H1 (cell line): ENCODE measurements around the gene EIF2B5. TPM values are rescaled to one million over a fixed set of nuclear protein-coding genes. Genes with fewer than 3 reads are reported as not detected.

Source experiments
- CTCF ChIA-PET: fragments of 300-600 bp; sonication (Branson Sonifier 250); formaldehyde crosslinking; loops from one replicate; lab custom pipeline; 2021; ENCODE audit not compliant: partially characterized antibody; lab: Charles Lee
- POLR2A ChIA-PET: fragments of 300-600 bp; sonication (Branson Sonifier 250); formaldehyde crosslinking; loops from one replicate; lab custom pipeline; 2021; ENCODE audit warnings: inconsistent platforms; ENCODE audit not compliant: partially characterized antibody; lab: Charles Lee
- DNase-seq, 2 experiments: peaks; one replicate each; pipeline versions ENCODE4 v3.0.0 to v3.0.0-alpha.2; 2010 to 2022; ENCODE audit warnings: low spot score in 2 of 2, low read depth in 1 of 2, mixed read lengths in 1 of 2
- FAIRE-seq: peaks from 2 replicates; lab custom pipeline; 2011; peaks lifted over from hg19 to GRCh38; lab: Jason Lieb, UNC
- H2AFZ ChIP-seq: 2 replicates; pipeline ENCODE4 v1.8.1; 2012; ENCODE audit warnings: low read length, inconsistent platforms
- H2AK5ac ChIP-seq: 2 replicates; pipeline ENCODE4 v1.6.1; 2013; ENCODE audit warnings: low read depth, low read length
- H2BK120ac ChIP-seq: replicated peaks from 2 replicates; pipeline ENCODE3; 2013; ENCODE audit warnings: low read depth, low read length, inconsistent platforms
- H2BK12ac ChIP-seq: 2 replicates; pipeline ENCODE4 v1.6.1; 2013; ENCODE audit warnings: low read depth, low read length
- H2BK15ac ChIP-seq: 2 replicates; pipeline ENCODE4 v1.6.1; 2013; ENCODE audit warnings: low read length
- H2BK20ac ChIP-seq: 2 replicates; pipeline ENCODE4 v1.6.1; 2013; ENCODE audit warnings: low read length
- H2BK5ac ChIP-seq: 2 replicates; pipeline ENCODE4 v1.6.1; 2013; ENCODE audit warnings: low read depth, low read length
- H3K14ac ChIP-seq: 2 replicates; pipeline ENCODE4 v1.6.1; 2013; ENCODE audit warnings: inconsistent platforms; ENCODE audit not compliant: insufficient read length
- H3K18ac ChIP-seq: 2 replicates; pipeline ENCODE4 v1.6.1; 2013; ENCODE audit warnings: low read length; ENCODE audit errors: extremely low read depth
- H3K23ac ChIP-seq: 2 replicates; pipeline ENCODE4 v1.6.1; 2013; ENCODE audit warnings: inconsistent platforms; ENCODE audit not compliant: insufficient read length
- H3K23me2 ChIP-seq: 2 replicates; pipeline ENCODE4 v1.6.1; 2013; ENCODE audit warnings: low read depth, low read length
- H3K27ac ChIP-seq: 2 replicates; pipeline ENCODE4 v1.6.1; 2011; ENCODE audit warnings: low read depth, low read length, inconsistent platforms
- H3K27me3 ChIP-seq, 4 experiments: replicated peaks in 1 of 4; 1 replicate in 1 of 4; 2 replicates in 3 of 4; pipeline versions ENCODE4 v1.6.1 to v1.8.1; 2011 to 2013; ENCODE audit warnings: low read length in 3 of 4, mild to moderate bottlenecking in 3 of 4, inconsistent platforms in 2 of 4, mixed read lengths in 2 of 4, moderate library complexity in 1 of 4; ENCODE audit not compliant: control insufficient read depth in 3 of 4, insufficient read depth in 3 of 4; ENCODE audit errors: extremely low read depth in 1 of 4
- H3K36me3 ChIP-seq, 4 experiments: 2 replicates each; pipeline versions ENCODE4 v1.6.1 to v1.8.1; 2011 to 2013; ENCODE audit warnings: mild to moderate bottlenecking in 4 of 4, low read length in 3 of 4, moderate library complexity in 2 of 4, control low read depth in 1 of 4, inconsistent platforms in 1 of 4; ENCODE audit not compliant: insufficient read depth in 4 of 4, control insufficient read depth in 2 of 4
- H3K4ac ChIP-seq: replicated peaks from 2 replicates; pipeline ENCODE3; 2013; ENCODE audit warnings: low read length, low read depth, mixed read lengths, inconsistent platforms; ENCODE audit not compliant: insufficient read length
- H3K4me1 ChIP-seq, 4 experiments: replicated peaks in 1 of 4; 1 replicate in 1 of 4; 2 replicates in 3 of 4; pipeline versions ENCODE4 v1.6.1 to v1.8.1; 2011 to 2013; ENCODE audit warnings: low read length in 3 of 4, inconsistent platforms in 2 of 4, mixed read lengths in 1 of 4; ENCODE audit not compliant: insufficient read depth in 4 of 4, control insufficient read depth in 3 of 4
- H3K4me2 ChIP-seq, 2 experiments: 2 replicates each; pipeline versions ENCODE4 v1.6.1 to v1.8.1; 2011 to 2013; ENCODE audit warnings: low read depth in 2 of 2, low read length in 2 of 2, control low read depth in 1 of 2, inconsistent platforms in 1 of 2, mild to moderate bottlenecking in 1 of 2; ENCODE audit not compliant: insufficient read depth in 1 of 2
- H3K4me3 ChIP-seq, 4 experiments: fragments of 200-600, 300-600 bp in 1 of 4; sonication (generic), shearing (Covaris generic), sonication (Bioruptor Twin) in 1 of 4; 2 replicates each; pipeline versions ENCODE4 v1.5.1 to v1.8.1; 2011 to 2016; ENCODE audit warnings: low read length in 4 of 4, low read depth in 3 of 4, control low read depth in 2 of 4, inconsistent platforms in 2 of 4, mild to moderate bottlenecking in 2 of 4, mixed read lengths in 1 of 4, moderate library complexity in 1 of 4; ENCODE audit not compliant: insufficient read depth in 2 of 4; ENCODE audit errors: extremely low read depth in 1 of 4
- H3K56ac ChIP-seq: replicated peaks from 2 replicates; pipeline ENCODE3; 2013; ENCODE audit warnings: low read depth, mild to moderate bottlenecking, mixed read lengths, low read length, inconsistent platforms; ENCODE audit not compliant: insufficient read length
- H3K79me1 ChIP-seq: 2 replicates; pipeline ENCODE4 v1.6.1; 2013; ENCODE audit warnings: low read depth, low read length, control low read depth
- H3K79me2 ChIP-seq, 2 experiments: 2 replicates each; pipeline versions ENCODE4 v1.6.1 to v1.8.1; 2012 to 2013; ENCODE audit warnings: low read length in 2 of 2, mild to moderate bottlenecking in 2 of 2, inconsistent platforms in 1 of 2; ENCODE audit not compliant: insufficient read depth in 2 of 2, control insufficient read depth in 1 of 2
- H3K9ac ChIP-seq, 4 experiments: replicated peaks in 1 of 4; 1 replicate in 1 of 4; 2 replicates in 3 of 4; pipeline versions ENCODE4 v1.6.1 to v1.8.1; 2011 to 2013; ENCODE audit warnings: low read depth in 3 of 4, low read length in 3 of 4, control low read depth in 2 of 4, mild to moderate bottlenecking in 2 of 4, moderate library complexity in 2 of 4, inconsistent platforms in 1 of 4; ENCODE audit errors: extremely low read depth in 1 of 4
- H3K9me3 ChIP-seq, 2 experiments: 2 replicates each; pipeline versions ENCODE4 v1.6.1 to v1.8.1; 2012 to 2013; ENCODE audit warnings: mild to moderate bottlenecking in 2 of 2, moderate library complexity in 2 of 2, control low read depth in 1 of 2, inconsistent platforms in 1 of 2, low read depth in 1 of 2, low read length in 1 of 2, mixed read lengths in 1 of 2; ENCODE audit not compliant: insufficient read depth in 2 of 2
- H4K20me1 ChIP-seq, 2 experiments: replicated peaks in 1 of 2; 2 replicates each; pipeline versions ENCODE3 to v1.8.1; 2011 to 2013; ENCODE audit warnings: inconsistent platforms in 2 of 2, low read length in 2 of 2, mild to moderate bottlenecking in 1 of 2; ENCODE audit not compliant: insufficient read depth in 2 of 2, control insufficient read depth in 1 of 2
- H4K5ac ChIP-seq: 2 replicates; pipeline ENCODE4 v1.6.1; 2013; ENCODE audit warnings: low read length, low read depth, mixed read lengths, inconsistent platforms; ENCODE audit not compliant: insufficient read length
- H4K8ac ChIP-seq: 2 replicates; pipeline ENCODE4 v1.8.0; 2013; ENCODE audit warnings: mild to moderate bottlenecking, moderate library complexity, low read length, inconsistent platforms; ENCODE audit not compliant: insufficient read depth; ENCODE audit errors: extremely low read depth
- H4K91ac ChIP-seq: replicated peaks from 2 replicates; pipeline ENCODE3; 2013; ENCODE audit warnings: low read length, mixed read lengths, inconsistent platforms; ENCODE audit not compliant: insufficient read length
- GTF2F1 ChIP-seq: IDR thresholded peaks from 2 replicates; pipeline ENCODE4 v1.6.1; 2012; ENCODE audit warnings: low read depth, low read length, improper control_type of control experiment, borderline replicate concordance
- KDM1A ChIP-seq: fragments of 200-600, 300-600 bp; sonication (generic); IDR thresholded peaks from 2 replicates; pipeline ENCODE4 v1.7.1; 2016; ENCODE audit warnings: mild to moderate bottlenecking, low read length, borderline replicate concordance
- SIX5 ChIP-seq: IDR thresholded peaks from 2 replicates; pipeline ENCODE4 v1.6.1; 2011; ENCODE audit warnings: mild to moderate bottlenecking, low read depth, low read length
- WGBS, 2 experiments: shearing (Covaris generic) in 1 of 2; methylation state at CpG; one replicate each; pipeline versions ENCODE4 v1.1.6 to v1.1.7; 2013 to 2015; ENCODE audit warnings: low lambda C conversion rate in 2 of 2, mixed read lengths in 2 of 2, inconsistent platforms in 1 of 2, low coverage in 1 of 2, missing lambda C conversion rate in 1 of 2; ENCODE audit not compliant: insufficient replicate concordance in 2 of 2, insufficient coverage in 1 of 2, insufficient read length in 1 of 2; ENCODE audit errors: extremely low coverage in 1 of 2, missing lambda C conversion rate in 1 of 2; 5-methylcytosine and 5-hydroxymethylcytosine counted together
- polyA plus RNA-seq, 7 experiments: library from polyadenylated mRNA; depleted of rRNA in 3 of 7; stranded (reverse) in 5 of 7; unstranded in 2 of 7; fragments of >200 nt in 5 of 7; fragments of 200-250 nt in 2 of 7; gene quantifications; 1 replicate in 5 of 7; 2 replicates in 1 of 7; 4 replicates in 1 of 7; pipeline versions ENCODE4 v1.2.1 to v1.2.3, GENCODE V29; 2011 to 2013; ENCODE audit warnings: missing spikeins in 2 of 7, mixed read lengths in 2 of 7
- total RNA-seq: library from RNA; stranded (reverse); fragmentation: NEBNext Ultra II Directional; extraction: Animal tissue kit (Norgen Biotek cat#: 25700); gene quantifications from 2 replicates; pipeline ENCODE4 v1.2.1, GENCODE V29; 2021
- TF ChIP-seq, protein P1 (sequence below): IDR thresholded peaks from 2 replicates; pipeline ENCODE4 v1.6.1; 2011; ENCODE audit warnings: low read depth, mild to moderate bottlenecking, low read length; ENCODE audit not compliant: insufficient read depth

The EIF2B5 gene
- total and polyA plus RNA-seq, 2 of the 8 experiments (the other 6 are each of a cell fraction or from before 2014, with no cell fraction given), result 33.1 to 40.0 TPM

DNA sequence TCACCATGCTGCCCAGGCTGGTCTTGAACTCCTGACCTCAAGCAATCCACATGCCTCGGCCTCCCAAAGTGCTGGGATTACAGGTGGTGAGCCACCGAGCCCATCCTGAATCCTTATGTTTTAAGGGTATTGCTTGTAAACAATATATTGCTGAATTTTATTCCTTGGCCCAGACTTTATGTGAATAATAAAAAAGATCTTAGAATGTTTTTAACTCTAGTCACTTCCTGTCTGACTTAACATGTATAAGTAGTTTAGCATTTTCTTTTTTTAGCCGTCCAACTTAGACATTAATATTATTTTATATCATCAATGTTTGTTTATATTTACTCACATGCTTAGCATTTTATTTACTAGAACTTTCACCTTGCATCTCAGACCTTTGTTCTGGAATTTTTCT is 9.2 kb upstream of the EIF2B5 start:
- ChIA-PET POLR2A (no interaction called here), CTCF (interaction anchor here (0.6 kb wide), 1 partner anchor 247 kb away, joined by 3 read pairs; no protein-coding TSS in a partner anchor)
- Histone ChIP-seq H4K8ac (no peak overlapping the region), H3K4me1 (no peaks in the 10 kb centered on the region), H2BK15ac (no peak overlapping the region), H2AFZ (no peak overlapping the region), H4K5ac (no peak overlapping the region), H3K36me3 (no peaks in the 10 kb centered on the region), H3K56ac (no peak overlapping the region), H2BK12ac (no peak overlapping the region), H3K23me2 (no peaks in the 10 kb centered on the region), H3K9ac (no peak overlapping the region), H3K4me3 (no peak overlapping the region), H2BK20ac (no peak overlapping the region), H3K4ac (no peak overlapping the region), H3K27me3 (no peaks in the 10 kb centered on the region), H2AK5ac (no peak overlapping the region), H2BK120ac (no peak overlapping the region), H3K23ac (no peak overlapping the region), H3K27ac (no peak overlapping the region), H3K4me2 (no peak overlapping the region), H3K79me1 (no peaks in the 10 kb centered on the region), H3K18ac (no peak overlapping the region), H2BK5ac (no peak overlapping the region), H4K91ac (no peak overlapping the region), H3K79me2 (no peaks in the 10 kb centered on the region), H3K9me3 (no peaks in the 10 kb centered on the region), H3K14ac (no peak overlapping the region), H4K20me1 (no peaks in the 10 kb centered on the region)
- no peak for FAIRE-seq
- 92% methylated on average over 3 of the region's 3 CpGs; no CpG with 5 or more reads in 1 of the 2 experiments for WGBS, 2 experiments
- no peak for DNase-seq
- TF ChIP-seq SIX5 (no peak), KDM1A (no peak), GTF2F1 (no peak)
- TF ChIP-seq, protein P1, sequence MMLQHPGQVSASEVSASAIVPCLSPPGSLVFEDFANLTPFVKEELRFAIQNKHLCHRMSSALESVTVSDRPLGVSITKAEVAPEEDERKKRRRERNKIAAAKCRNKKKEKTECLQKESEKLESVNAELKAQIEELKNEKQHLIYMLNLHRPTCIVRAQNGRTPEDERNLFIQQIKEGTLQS, result no peak
